Measurements from ENCODE around the gene PRKCA. TPM values are rescaled to one million over a fixed set of nuclear protein-coding genes. Genes with fewer than 3 reads are reported as not detected.

Gene PRKCA
- total RNA-seq, 1 donor from 2014 or later = 132 TPM

DNA sequence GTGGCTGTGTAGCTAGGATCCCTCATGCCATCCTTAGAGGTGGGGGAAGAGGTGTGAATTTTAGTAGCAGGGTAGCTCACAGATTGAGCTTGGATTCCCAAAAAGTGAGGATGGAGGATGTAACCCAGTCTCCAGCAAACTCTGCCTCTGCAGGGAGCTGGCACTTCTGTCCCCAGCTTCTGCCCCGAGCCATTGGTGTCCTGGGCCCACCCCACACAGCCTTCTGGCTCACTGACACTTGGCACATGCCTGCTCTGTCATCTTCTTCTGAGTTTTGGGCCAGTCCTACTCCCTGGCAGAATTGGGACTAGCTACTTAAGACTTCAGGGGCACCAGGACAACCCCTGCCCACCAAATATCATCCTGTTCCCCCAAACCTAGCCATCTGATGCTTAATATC is 534.8 kb downstream of the PRKCA start:
- intact Hi-C loops (cut with micrococcal nuclease) = no loop called here

DNA sequence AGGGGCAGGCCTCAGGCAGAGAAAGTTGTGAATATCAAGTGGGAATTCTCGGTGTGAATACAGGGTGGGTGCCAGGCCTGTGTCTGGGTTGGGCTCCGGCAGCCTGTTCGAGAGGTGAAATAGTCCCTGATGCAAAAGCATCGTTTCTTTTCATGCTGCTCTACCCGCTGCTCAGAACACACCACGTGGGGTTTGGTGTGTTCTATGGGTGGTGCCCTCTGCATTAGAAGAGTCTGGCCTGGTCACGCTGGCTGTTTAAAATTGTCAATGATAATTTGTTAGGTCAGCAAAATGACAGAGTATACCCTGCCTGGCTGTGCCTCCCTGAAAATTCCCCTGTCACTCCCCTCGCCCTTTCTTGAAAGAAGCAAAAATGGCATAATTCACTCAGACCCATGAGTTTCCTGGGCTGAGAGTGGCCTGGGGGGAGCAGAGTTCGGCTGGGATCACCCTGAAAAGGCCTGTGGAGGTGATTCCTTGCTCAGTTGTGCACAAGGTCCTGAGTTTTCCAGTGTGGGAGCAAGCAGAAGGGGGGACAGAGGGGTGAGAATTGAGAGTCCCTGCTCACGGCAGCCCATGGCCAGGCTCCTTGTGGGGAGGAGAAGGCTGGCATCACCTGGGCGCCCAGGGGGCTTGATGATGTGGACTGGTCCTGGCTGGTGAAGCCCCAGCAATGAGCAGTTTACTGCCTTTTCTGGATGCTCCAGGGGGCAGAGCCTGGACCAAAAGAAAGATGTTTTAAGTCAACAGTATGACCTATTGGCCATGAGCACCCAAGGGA is 535.7 kb downstream of the PRKCA start:
- intact Hi-C loops (cut with micrococcal nuclease) = no loop called here

GRCh38 chr17:66839616-66840015 is 537.2 kb downstream of the PRKCA start:
- intact Hi-C loops (cut with micrococcal nuclease) = no loop called here

- intact Hi-C loops (cut with micrococcal nuclease) = no loop called here
These were observed 537.6 kb downstream of the PRKCA start for GRCh38 chr17:66840061-66840460.

DNA sequence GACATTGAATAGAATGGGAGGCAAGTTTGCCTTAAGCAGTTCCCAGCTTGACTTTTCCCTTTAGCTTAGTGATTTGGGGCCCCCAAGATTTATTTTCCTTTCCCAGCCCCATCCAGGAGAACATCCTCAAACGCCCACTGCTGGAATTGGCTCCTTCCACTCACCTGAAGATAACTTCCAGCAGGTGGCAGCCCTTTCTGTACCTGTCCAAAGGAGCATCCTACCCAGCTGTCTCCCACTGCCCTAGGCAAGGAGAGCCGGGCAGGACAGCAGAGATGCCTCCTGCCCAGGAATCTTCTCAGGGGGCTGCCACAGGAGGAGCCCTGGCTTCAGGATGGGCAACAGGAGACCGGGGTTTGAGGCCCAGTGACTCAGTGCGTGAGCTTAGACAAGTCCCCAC is 538.9 kb downstream of the PRKCA start:
- intact Hi-C loops (cut with micrococcal nuclease) = no loop called here

- intact Hi-C loops (cut with micrococcal nuclease) = no loop called here
These were observed 539.3 kb downstream of the PRKCA start for GRCh38 chr17:66841744-66842143.

GRCh38 chr17:66842505-66842904 is 540.1 kb downstream of the PRKCA start:
- intact Hi-C loops (cut with micrococcal nuclease) = no loop called here

GRCh38 chr17:66842959-66843358 is 540.5 kb downstream of the PRKCA start:
- intact Hi-C loops (cut with micrococcal nuclease) = no loop called here

DNA sequence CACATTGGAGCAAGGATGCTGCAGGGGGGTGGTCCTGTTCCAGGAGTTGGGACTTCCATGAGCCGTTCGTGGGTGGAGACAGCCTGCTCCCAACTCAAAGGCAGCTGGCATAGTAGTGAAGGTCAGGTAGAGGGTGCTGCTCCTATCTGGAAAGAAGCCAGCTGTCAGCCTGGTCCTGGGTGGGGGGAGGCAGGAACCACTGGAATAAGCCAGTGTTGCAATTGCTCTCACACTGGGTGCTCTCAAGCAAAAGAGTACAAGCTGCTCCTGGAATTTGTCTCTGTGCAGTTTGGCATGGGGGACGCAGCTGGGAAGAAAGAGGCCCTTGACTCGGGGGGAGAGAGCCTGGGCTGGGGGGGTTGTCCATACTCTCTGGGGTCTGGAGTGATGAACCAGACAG is 541.2 kb downstream of the PRKCA start:
- intact Hi-C loops (cut with micrococcal nuclease) = no loop called here

- intact Hi-C loops (cut with micrococcal nuclease) = no loop called here
These were observed 545.3 kb downstream of the PRKCA start for GRCh38 chr17:66847704-66848103.

DNA sequence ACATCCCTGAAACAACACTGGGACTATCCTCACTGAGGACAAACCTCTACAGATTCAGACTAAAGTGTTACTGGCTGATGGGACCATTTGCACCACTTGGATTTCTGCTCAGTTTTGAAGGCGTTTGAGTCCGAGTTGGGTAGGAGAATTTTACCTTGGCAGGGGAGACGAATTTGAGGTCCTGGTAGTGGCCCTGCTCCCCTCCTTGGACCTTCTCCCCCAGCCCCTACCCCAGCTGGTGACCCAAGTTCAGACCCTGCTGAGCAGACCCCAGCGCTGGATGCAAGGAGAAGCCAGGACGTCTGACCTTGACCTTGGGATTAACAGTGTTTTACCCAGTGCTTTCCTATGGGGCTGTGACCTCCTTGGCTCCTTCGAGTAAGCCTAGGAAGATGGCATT is 546.1 kb downstream of the PRKCA start:
- intact Hi-C loops (cut with micrococcal nuclease) = no loop called here

DNA sequence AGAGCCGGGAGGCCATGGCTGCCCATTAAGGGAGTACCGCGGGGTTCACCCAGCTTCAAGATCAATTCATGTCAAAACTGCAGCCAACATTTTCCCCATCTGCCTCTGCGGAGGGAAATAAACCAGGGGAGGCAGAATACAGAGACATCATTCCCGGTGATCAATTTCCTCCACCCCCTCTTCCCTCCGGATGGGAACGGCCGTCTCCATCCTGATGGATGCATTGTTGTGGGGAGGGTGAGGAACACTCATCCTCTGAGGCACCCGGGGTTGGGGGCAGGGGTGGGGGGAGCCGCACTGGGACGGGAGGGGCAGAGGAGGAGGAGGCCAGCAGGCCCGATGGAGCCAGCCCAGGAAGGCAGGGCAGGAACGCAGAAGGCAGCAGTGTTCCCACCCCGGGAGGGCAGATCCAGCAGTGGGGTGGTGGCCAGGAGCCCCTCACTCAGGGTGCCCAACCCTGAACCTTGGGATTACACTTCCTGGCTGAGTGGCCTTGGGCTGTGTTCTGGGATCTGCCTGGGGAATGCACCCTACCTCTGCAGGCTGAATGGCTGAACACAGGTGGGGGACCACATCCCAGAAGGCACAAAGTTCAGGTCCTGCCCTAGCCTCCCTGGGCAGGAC is 546.7 kb downstream of the PRKCA start:
- intact Hi-C loops (cut with micrococcal nuclease) = no loop called here

DNA sequence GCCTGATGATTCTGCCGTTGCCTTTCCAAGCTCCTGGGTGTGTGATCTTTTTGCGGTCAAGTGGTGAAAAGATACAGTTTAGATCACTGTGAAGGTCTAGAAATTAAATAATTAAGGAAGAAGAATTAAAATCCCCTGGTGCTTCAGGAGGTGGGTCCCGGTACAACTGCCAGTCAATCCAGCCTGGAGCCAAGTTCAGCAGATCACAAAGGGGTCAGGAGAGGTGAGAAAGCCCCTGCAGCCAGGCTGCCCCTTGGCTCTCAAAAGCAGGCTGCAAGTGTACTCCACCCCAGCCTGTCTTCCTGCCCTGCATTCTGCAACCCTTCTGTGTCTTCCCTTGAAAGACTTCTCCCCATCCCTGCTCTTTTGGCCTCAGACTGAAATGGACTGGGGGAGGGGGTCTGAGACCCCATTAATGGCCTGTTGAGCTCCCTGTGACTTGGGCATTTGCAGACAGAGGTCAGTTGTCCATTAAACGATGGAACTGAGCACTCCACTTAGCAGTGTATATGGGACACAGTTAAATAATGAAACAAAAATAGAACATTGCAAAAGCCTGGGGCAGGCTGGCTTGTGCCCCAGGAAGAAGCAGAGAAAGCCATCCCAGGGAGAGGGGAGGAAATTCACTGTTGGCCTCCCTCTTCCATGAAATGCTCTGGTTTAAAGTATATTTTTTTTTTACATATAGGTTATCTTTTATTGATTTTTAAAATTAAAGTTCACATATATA is 547.6 kb downstream of the PRKCA start:
- intact Hi-C loops (cut with micrococcal nuclease) = no loop called here

- intact Hi-C loops (cut with micrococcal nuclease) = no loop called here
These were observed 548.3 kb downstream of the PRKCA start for GRCh38 chr17:66850692-66851091.

DNA sequence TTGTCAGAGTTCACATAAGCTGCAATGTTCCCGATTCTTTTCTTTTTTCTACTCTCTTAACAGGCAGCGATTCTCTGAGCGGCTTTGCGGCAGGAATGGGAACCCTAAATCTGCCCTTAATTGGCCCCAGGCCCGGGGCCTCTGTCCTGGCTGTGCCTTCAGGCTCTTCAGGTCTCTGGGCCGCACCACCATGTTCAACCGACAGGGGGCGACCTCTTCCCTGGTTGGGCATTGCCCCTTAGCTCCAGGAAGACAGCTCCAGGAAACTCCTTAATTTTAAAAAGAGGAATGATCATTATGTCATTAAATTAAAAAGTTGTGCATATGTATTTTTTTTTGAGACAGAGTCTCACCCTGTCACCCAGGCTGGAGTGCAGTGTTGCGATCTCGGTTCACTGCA is 552.8 kb downstream of the PRKCA start:
- intact Hi-C loops (cut with micrococcal nuclease) = no loop called here

- intact Hi-C loops (cut with micrococcal nuclease) = no loop called here
These were observed 556.0 kb downstream of the PRKCA start for GRCh38 chr17:66858226-66859083.

DNA sequence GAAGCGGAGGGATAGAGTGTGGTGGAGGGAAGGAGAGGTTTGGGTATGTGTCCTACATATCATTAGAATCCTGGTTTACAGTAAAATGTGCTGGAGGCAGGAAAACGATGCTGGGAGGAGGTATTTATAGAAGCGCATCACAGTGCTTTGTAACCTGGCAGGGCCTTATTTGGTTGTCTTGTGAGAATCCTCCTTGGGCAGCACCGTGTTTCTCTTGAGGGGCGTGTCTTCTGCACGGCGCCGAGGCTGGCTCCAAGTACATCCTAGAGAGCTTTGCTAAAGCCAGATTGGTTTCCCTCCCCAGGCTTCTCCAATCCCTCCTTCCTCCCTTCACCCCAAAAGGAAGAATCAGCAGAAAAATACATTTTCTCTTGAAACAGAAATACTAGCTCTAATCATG is 556.9 kb downstream of the PRKCA start:
- intact Hi-C loops (cut with micrococcal nuclease) = no loop called here

GRCh38 chr17:66860204-66860603 is 557.8 kb downstream of the PRKCA start:
- intact Hi-C loops (cut with micrococcal nuclease) = no loop called here

All from T-helper 1 cell treated with Interleukin-12 subunit alpha and Interleukin-12 subunit beta and Interleukin-4 antibody, amounts not matched to agents 30 ng/mL and 1 ng/mL, for 36 hours (primary cell).